ENCODE results near the gene CLMN. TPM values are rescaled to one million over a fixed set of nuclear protein-coding genes. Genes with fewer than 3 reads are reported as not detected.
A peak's percentile ranks its signal among the peaks of the same experiment; 100 is the strongest.

CLMN gene
- total and polyA plus RNA-seq, 2 experiments from 2014 or later = 15.7 to 40.0 TPM

DNA sequence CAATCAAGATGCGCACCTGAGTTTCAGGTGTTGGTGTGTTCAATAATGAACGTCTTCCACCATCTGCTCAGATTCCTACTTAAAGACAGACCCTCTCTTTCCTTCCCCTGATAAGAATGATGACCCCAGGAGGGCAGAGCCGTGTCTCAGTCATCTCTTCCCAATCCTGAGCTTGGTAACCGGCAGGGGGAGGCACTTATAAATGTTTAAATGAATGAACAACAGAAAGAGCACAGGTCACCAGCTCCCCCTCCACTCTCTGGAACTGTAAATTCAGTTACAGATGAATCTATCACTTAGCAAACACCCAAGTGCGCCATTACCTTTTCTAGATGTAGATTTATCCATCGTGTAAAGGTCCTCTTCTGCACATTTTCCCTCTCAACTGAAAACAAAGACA lies 90.0 kb downstream of the CLMN start:
- no peak overlapping the region for H2AFZ ChIP-seq
- no peak overlapping the region for H3K27ac ChIP-seq
- H3K79me2 ChIP-seq = no peaks in the 10 kb centered on the region
- H3K27me3 ChIP-seq = no peaks in the 10 kb centered on the region
- TF ChIP-seq EZH2 (IDR thresholded peaks at IDR 0.05; ENCODE audit: borderline replicate concordance) (no peak), EZH2phosphoT487 (IDR thresholded peaks at IDR 0.05; ENCODE audit: low read depth, severe bottlenecking, unreplicated experiment) (no peak), CTCF (IDR thresholded peaks at IDR 0.05; ENCODE audit: poor library complexity) (no peak)
- no peak for DNase-seq (ENCODE audit: low spot score)
- H3K4me2 ChIP-seq = no peak overlapping the region
- H3K4me3 ChIP-seq = no peak overlapping the region
- 84% methylated on average over 6 of the region's 6 CpGs for WGBS (ENCODE audit: low lambda C conversion rate, missing lambda C conversion rate)
- H3K4me1 ChIP-seq (ENCODE audit: insufficient read depth) = peaks cover 18% of the 10 kb centered on the region
- H4K20me1 ChIP-seq (ENCODE audit: insufficient read depth, poor library complexity, severe bottlenecking) = no peaks in the 10 kb centered on the region
- H3K36me3 ChIP-seq (replicated peaks; ENCODE audit: insufficient read depth, low read depth) = no peaks in the 10 kb centered on the region
- H3K9me3 ChIP-seq (ENCODE audit: low read depth) = no peaks in the 10 kb centered on the region
- H3K9me2 ChIP-seq (replicated peaks; ENCODE audit: insufficient read depth) = no peaks in the 10 kb centered on the region

GRCh38 chr14:95228240-95228639 lies 91.5 kb downstream of the CLMN start:
- H3K9me3 ChIP-seq (ENCODE audit: low read depth) = no peaks in the 10 kb centered on the region
- H3K4me2 ChIP-seq = no peak overlapping the region
- DNase-seq (ENCODE audit: low spot score) = no peak
- H3K27ac ChIP-seq = no peak overlapping the region
- H3K79me2 ChIP-seq = no peaks in the 10 kb centered on the region
- no peak overlapping the region for H3K4me3 ChIP-seq
- H2AFZ ChIP-seq = no peak overlapping the region
- no peaks in the 10 kb centered on the region for H3K36me3 ChIP-seq (replicated peaks; ENCODE audit: insufficient read depth, low read depth)
- no peak for TF ChIP-seq EZH2phosphoT487 (IDR thresholded peaks at IDR 0.05; ENCODE audit: low read depth, severe bottlenecking, unreplicated experiment)
- TF ChIP-seq EZH2 (IDR thresholded peaks at IDR 0.05; ENCODE audit: borderline replicate concordance) = no peak
- no peak for TF ChIP-seq CTCF (IDR thresholded peaks at IDR 0.05; ENCODE audit: poor library complexity)
- H3K9me2 ChIP-seq (replicated peaks; ENCODE audit: insufficient read depth) = no peaks in the 10 kb centered on the region
- H4K20me1 ChIP-seq (ENCODE audit: insufficient read depth, poor library complexity, severe bottlenecking) = no peaks in the 10 kb centered on the region
- H3K4me1 ChIP-seq (ENCODE audit: insufficient read depth) = peaks cover 9% of the 10 kb centered on the region
- WGBS (ENCODE audit: low lambda C conversion rate, missing lambda C conversion rate) = 94% methylated on average over 7 of the region's 7 CpGs
- no peaks in the 10 kb centered on the region for H3K27me3 ChIP-seq

GRCh38 chr14:95227279-95227860 lies 92.3 kb downstream of the CLMN start:
- no peak overlapping the region for H3K27ac ChIP-seq
- no peaks in the 10 kb centered on the region for H3K9me2 ChIP-seq (replicated peaks; ENCODE audit: insufficient read depth)
- H3K4me3 ChIP-seq = no peak overlapping the region
- H4K20me1 ChIP-seq (ENCODE audit: insufficient read depth, poor library complexity, severe bottlenecking) = no peaks in the 10 kb centered on the region
- DNase-seq (ENCODE audit: low spot score) = peak; percentile 31
- WGBS (ENCODE audit: low lambda C conversion rate, missing lambda C conversion rate) = 64% methylated on average over 19 of the region's 19 CpGs
- H3K4me2 ChIP-seq = peak overlapping the region; percentile 40
- H2AFZ ChIP-seq = no peak overlapping the region
- no peaks in the 10 kb centered on the region for H3K27me3 ChIP-seq
- no peaks in the 10 kb centered on the region for H3K79me2 ChIP-seq
- TF ChIP-seq EZH2 (IDR thresholded peaks at IDR 0.05; ENCODE audit: borderline replicate concordance) (no peak), EZH2phosphoT487 (IDR thresholded peaks at IDR 0.05; ENCODE audit: low read depth, severe bottlenecking, unreplicated experiment) (no peak), CTCF (IDR thresholded peaks at IDR 0.05; ENCODE audit: poor library complexity) (no peak)
- no peaks in the 10 kb centered on the region for H3K36me3 ChIP-seq (replicated peaks; ENCODE audit: insufficient read depth, low read depth)
- peaks cover 16% of the 10 kb centered on the region for H3K4me1 ChIP-seq (ENCODE audit: insufficient read depth)
- H3K9me3 ChIP-seq (ENCODE audit: low read depth) = no peaks in the 10 kb centered on the region
